Measurements from ENCODE around the gene PURB.
"Not testable (repeated sequence)": the region's sequence is repeated elsewhere in the genome, so short reads cannot be mapped to it uniquely, and the experiment has no call there.

PURB gene

DNA sequence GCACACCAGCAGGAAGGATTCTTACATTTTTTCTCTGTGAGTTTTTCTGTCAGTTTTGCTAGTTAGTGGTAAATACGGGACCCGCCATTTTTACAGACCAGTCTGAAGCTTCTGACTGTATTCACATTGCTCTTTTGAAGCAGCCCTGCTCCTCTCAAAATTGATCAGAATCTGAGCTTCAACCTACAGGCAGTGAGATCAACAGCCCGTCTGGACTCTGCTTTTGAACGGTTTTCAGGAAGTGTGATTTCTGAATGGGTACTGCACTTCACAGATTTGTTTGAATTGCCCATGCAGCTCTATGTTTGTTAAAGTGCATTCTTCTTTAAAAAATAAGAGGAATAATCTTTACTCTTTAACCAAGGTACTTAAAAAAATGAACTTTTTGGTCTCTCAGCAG is 8.9 kb downstream of the PURB start:
- no peaks in the 10 kb centered on the region for H3K4me1 ChIP-seq (ENCODE audit: control insufficient read depth, insufficient read depth, low read length)
- no peak overlapping the region for H3K27ac ChIP-seq (ENCODE audit: low read depth, low read length)
- no peak overlapping the region for H3K9ac ChIP-seq (ENCODE audit: low read depth, low read length)
- H3K9me3 ChIP-seq (ENCODE audit: control insufficient read depth, insufficient read depth, low read length): peaks cover 4% of the 10 kb centered on the region; the same call in 1 of the 2 replicates
- no peak overlapping the region for H3K4me3 ChIP-seq (ENCODE audit: low read depth, low read length)
- no peaks in the 10 kb centered on the region for H3K27me3 ChIP-seq (ENCODE audit: control insufficient read depth, insufficient read depth, low read length)
- peaks cover 12% of the 10 kb centered on the region for H3K36me3 ChIP-seq (ENCODE audit: control insufficient read depth, insufficient read depth, low read length)

DNA sequence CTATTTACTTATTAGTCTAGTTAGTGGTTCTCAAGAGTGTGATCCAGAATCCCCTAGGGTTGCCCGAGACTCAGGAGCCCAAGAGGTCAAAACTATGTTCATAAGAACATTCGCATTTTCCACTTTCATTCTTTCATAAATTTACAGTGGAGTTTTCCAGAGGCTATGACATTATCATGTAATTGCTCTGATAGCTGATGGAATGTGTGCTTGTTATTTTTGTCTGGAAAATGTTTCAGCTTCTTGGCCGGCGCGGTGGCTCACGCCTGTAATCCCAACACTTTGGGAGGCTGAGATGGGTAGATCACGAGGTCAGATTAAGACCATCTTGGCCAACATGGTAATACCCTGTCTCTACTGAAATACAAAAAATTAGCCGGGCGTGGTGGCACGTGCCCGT is 10.1 kb downstream of the PURB start:
- Histone ChIP-seq H3K4me3 (ENCODE audit: low read depth, low read length) (no peak overlapping the region), H3K9ac (ENCODE audit: low read depth, low read length) (no peak overlapping the region), H3K27me3 (ENCODE audit: control insufficient read depth, insufficient read depth, low read length) (no peaks in the 10 kb centered on the region), H3K36me3 (ENCODE audit: control insufficient read depth, insufficient read depth, low read length) (peaks cover under 1% of the 10 kb centered on the region), H3K27ac (ENCODE audit: low read depth, low read length) (no peak overlapping the region), H3K9me3 (ENCODE audit: control insufficient read depth, insufficient read depth, low read length) (peaks cover 4% of the 10 kb centered on the region; the same call in 1 of the 2 replicates), H3K4me1 (ENCODE audit: control insufficient read depth, insufficient read depth, low read length) (no peaks in the 10 kb centered on the region)

DNA sequence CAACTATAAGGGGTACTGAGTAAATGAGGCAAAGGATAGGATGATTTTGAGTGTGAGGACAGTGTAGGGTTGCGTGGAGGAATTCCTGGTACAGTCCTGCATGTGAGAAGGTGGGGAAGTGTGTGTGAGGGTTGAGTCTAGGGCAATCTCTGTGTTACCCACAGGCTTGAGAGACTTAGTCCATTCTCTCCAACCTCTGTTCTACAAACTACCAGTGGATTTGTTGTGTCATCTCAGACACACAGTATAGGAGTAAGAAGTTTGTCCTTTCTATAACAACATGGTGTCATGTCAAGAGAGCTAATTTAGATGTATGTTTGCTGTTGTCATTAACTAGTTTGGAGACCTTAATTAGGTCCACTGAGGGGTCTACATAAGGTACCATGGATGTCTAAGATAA is 12.5 kb downstream of the PURB start:
- H3K27ac ChIP-seq (ENCODE audit: low read depth, low read length): no peak overlapping the region
- no peaks in the 10 kb centered on the region for H3K27me3 ChIP-seq (ENCODE audit: control insufficient read depth, insufficient read depth, low read length)
- H3K4me1 ChIP-seq (ENCODE audit: control insufficient read depth, insufficient read depth, low read length): no peaks in the 10 kb centered on the region
- H3K9ac ChIP-seq (ENCODE audit: low read depth, low read length): no peak overlapping the region
- H3K36me3 ChIP-seq (ENCODE audit: control insufficient read depth, insufficient read depth, low read length): no peaks in the 10 kb centered on the region
- H3K4me3 ChIP-seq (ENCODE audit: low read depth, low read length): no peak overlapping the region
- peaks cover 9% of the 10 kb centered on the region for H3K9me3 ChIP-seq (ENCODE audit: control insufficient read depth, insufficient read depth, low read length)

DNA sequence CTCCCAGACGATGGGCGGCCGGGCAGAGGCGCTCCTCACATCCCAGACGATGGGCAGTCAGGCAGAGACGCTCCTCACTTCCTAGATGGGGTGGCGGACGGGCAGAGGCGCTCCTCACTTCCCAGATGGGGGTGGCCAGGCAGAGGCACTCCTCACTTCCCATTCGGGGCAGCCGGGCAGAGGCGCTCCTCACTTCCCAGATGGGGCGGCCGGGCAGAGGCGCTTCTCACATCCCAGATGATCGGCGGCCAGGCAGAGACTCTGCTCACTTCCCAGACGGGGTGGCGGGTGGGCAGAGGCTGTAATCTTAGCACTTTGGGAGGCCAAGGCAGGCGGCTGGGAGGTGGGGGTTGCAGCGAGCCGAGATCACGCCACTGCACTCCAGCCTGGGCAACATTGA is 13.4 kb downstream of the PURB start:
- not testable (repeated sequence) for H3K4me3 ChIP-seq (ENCODE audit: low read depth, low read length); H3K27ac ChIP-seq (ENCODE audit: low read depth, low read length); H3K36me3 ChIP-seq (ENCODE audit: control insufficient read depth, insufficient read depth, low read length)

DNA sequence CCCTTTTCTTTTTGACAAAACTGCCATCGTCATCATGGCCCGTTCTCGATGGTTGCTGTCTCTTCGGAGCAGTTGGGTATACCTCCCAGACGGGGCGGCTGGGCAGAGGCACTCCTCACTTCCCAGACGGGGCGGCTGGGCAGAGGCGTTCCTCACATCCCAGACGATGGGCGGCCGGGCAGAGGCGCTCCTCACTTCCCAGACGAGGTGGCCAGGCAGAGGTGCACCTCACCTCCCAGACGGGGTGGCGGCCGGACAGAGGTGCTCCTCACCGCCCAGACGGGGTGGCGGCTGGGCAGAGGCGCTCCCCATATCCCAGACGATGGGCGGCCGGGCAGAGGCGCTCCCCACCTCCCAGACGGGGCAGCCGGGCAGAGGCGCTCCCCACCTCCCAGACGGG is 14.6 kb downstream of the PURB start:
- not testable (repeated sequence) for H3K4me3 ChIP-seq (ENCODE audit: low read depth, low read length); H3K9ac ChIP-seq (ENCODE audit: low read depth, low read length); H3K27me3 ChIP-seq (ENCODE audit: control insufficient read depth, insufficient read depth, low read length); H3K27ac ChIP-seq (ENCODE audit: low read depth, low read length); H3K36me3 ChIP-seq (ENCODE audit: control insufficient read depth, insufficient read depth, low read length); H3K9me3 ChIP-seq (ENCODE audit: control insufficient read depth, insufficient read depth, low read length); H3K4me1 ChIP-seq (ENCODE audit: control insufficient read depth, insufficient read depth, low read length)

More for the DNA sequence above, 13.4 kb downstream of the PURB start:
- not testable (repeated sequence) for H3K9ac ChIP-seq (ENCODE audit: low read depth, low read length); H3K27me3 ChIP-seq (ENCODE audit: control insufficient read depth, insufficient read depth, low read length); H3K4me1 ChIP-seq (ENCODE audit: control insufficient read depth, insufficient read depth, low read length); H3K9me3 ChIP-seq (ENCODE audit: control insufficient read depth, insufficient read depth, low read length)

DNA sequence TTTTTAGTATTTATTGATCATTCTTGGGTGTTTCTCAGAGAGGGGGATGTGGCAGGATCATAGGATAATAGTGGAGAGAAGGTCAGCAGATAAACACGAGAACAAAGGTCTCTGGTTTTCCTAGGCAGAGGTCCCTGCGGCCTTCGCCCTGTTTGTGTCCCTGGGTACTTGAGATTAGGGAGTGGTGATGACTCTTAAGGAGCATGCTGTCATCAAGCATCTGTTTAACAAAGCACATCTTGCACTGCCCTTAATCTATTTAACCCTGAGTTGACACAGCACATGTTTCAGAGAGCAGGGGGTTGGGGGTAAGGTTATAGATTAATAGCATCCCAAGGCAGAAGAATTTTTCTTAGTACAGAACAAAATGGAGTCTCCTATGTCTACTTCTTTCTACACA is 15.0 kb downstream of the PURB start:
- not testable (repeated sequence) for H3K36me3 ChIP-seq (ENCODE audit: control insufficient read depth, insufficient read depth, low read length); H3K27me3 ChIP-seq (ENCODE audit: control insufficient read depth, insufficient read depth, low read length); H3K27ac ChIP-seq (ENCODE audit: low read depth, low read length); H3K9me3 ChIP-seq (ENCODE audit: control insufficient read depth, insufficient read depth, low read length); H3K4me1 ChIP-seq (ENCODE audit: control insufficient read depth, insufficient read depth, low read length); H3K4me3 ChIP-seq (ENCODE audit: low read depth, low read length); H3K9ac ChIP-seq (ENCODE audit: low read depth, low read length)

DNA sequence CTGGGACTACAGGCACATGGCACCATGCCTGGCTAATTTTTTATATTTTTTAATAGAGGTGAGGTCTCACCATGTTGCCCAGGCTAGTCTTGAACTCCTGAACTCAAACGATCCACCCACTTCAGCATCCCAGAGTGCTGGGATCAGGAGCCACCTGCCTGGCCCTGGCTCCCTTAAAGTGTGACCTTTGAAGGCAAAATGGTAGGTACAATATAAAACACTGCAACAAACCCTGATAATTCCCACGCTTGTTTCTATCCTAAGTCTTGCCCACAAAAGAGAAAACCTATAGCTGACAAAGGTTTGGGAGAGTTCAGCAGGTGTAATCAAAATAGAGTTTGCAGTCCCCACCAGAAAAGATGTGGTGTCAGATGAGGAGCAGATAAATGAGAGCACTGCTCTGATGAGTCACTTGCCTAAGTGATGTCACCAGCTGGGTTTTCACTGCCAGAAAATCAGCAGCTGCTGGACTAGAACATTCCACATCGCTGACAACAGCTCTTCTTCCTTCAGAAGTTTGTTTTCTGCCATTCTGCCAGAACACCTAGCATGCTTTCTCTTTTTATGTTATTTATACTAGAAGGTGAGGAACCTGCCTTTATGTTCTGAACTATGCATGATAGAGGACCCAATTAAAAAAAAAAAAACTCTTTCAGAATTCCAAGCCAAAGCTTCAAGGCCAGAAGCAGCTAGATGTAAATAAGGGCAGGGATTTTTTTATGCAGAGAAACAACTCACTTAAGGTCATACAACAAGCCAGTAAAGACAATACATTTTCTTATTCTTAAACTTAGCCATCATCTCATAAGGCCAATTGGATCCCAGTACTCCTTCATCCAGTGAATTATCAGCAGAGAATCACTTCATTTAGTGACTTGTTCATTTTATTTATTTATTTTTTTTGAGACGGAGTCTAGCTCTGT is 18.0 kb downstream of the PURB start:
- Histone ChIP-seq H3K27me3 (ENCODE audit: control insufficient read depth, insufficient read depth, low read length) (no peaks in the 10 kb centered on the region), H3K4me1 (ENCODE audit: control insufficient read depth, insufficient read depth, low read length) (no peaks in the 10 kb centered on the region), H3K27ac (ENCODE audit: low read depth, low read length) (no peak overlapping the region), H3K4me3 (ENCODE audit: low read depth, low read length) (no peak overlapping the region), H3K9ac (ENCODE audit: low read depth, low read length) (no peak overlapping the region), H3K9me3 (ENCODE audit: control insufficient read depth, insufficient read depth, low read length) (peaks cover 5% of the 10 kb centered on the region; the same call in 1 of the 2 replicates), H3K36me3 (ENCODE audit: control insufficient read depth, insufficient read depth, low read length) (no peaks in the 10 kb centered on the region)

DNA sequence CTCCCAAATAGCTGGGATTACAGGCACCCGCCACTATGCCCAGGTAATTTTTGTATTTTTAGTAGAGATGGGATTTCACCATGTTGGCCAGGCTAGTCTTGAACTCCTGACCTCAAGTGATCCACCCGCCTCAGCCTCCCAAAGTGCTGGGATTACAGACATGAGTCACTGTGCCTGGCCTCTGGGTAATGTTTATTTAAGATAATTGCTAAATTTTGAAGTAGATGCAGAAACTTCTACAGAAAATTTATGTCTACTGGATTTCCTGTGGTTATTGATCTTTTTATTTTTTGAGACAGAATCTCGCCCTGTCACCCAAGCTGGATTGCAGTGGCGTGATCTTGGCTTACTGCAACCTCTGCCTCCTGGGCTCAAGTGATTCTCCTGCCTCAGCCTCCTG is 23.4 kb downstream of the PURB start:
- H3K9me3 ChIP-seq (ENCODE audit: control insufficient read depth, insufficient read depth, low read length); H3K4me3 ChIP-seq (ENCODE audit: low read depth, low read length); H3K27ac ChIP-seq (ENCODE audit: low read depth, low read length); H3K36me3 ChIP-seq (ENCODE audit: control insufficient read depth, insufficient read depth, low read length); H3K4me1 ChIP-seq (ENCODE audit: control insufficient read depth, insufficient read depth, low read length); H3K9ac ChIP-seq (ENCODE audit: low read depth, low read length); H3K27me3 ChIP-seq (ENCODE audit: control insufficient read depth, insufficient read depth, low read length): not testable (repeated sequence)

DNA sequence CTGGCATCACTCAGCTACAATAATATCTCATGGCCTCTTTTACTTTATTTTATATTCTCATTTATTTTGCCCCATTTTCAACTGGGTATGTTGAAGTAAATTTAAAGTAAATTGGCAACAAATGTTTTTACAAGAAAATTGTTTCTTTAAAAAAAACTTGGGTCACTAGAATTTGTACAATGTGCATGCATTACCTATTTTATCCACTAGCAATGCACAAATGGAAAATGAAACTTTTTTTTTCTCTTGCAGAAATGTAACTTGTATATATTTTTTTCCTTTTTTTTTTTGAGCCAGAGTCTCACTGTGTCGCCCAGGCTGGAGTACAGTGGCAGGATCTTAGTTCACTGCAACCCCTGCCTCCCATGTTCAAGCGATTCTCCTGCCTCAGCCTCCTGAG is 27.2 kb downstream of the PURB start:
- Histone ChIP-seq H3K9me3 (ENCODE audit: control insufficient read depth, insufficient read depth, low read length) (no peaks in the 10 kb centered on the region), H3K36me3 (ENCODE audit: control insufficient read depth, insufficient read depth, low read length) (no peaks in the 10 kb centered on the region), H3K4me1 (ENCODE audit: control insufficient read depth, insufficient read depth, low read length) (no peaks in the 10 kb centered on the region)

DNA sequence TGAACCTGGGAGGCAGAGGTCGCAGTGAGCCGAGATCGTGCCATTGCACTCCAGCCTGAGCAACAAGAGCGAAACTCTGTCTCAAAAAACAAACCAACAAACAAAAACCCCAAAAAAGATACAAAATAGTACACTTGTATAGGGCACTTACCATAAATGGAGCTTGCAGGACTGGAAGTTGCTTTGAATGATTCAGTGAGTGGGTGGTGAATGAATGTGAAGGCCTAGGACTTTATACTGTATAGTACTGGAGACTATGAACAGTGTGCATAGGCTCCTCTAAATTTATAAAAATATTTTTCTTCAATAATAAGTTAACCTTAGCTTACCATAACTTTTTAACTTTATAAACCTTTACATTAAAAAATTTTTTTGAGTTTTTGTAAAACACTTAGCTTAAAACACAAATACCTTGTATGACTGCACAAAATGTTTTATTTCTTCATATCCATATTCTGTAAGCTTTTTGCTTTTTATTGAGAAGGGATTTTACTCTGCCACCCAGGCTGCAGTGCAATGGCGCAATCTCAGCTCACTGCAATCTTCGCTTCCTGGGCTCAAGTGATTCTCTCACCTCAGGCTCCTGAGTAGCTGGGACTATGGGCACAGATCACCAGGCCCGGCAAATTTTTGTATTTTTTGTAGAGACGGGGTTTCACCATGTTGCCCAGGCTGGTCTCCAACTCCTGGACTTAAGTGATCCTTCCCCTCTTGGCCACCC is 30.5 kb downstream of the PURB start:
- Histone ChIP-seq H3K4me1 (ENCODE audit: control insufficient read depth, insufficient read depth, low read length) (no peaks in the 10 kb centered on the region), H3K9ac (ENCODE audit: low read depth, low read length) (no peak overlapping the region)

More for the DNA sequence above, 27.2 kb downstream of the PURB start:
- Histone ChIP-seq H3K27me3 (ENCODE audit: control insufficient read depth, insufficient read depth, low read length) (no peaks in the 10 kb centered on the region), H3K27ac (ENCODE audit: low read depth, low read length) (no peak overlapping the region), H3K9ac (ENCODE audit: low read depth, low read length) (no peak overlapping the region), H3K4me3 (ENCODE audit: low read depth, low read length) (no peak overlapping the region)

DNA sequence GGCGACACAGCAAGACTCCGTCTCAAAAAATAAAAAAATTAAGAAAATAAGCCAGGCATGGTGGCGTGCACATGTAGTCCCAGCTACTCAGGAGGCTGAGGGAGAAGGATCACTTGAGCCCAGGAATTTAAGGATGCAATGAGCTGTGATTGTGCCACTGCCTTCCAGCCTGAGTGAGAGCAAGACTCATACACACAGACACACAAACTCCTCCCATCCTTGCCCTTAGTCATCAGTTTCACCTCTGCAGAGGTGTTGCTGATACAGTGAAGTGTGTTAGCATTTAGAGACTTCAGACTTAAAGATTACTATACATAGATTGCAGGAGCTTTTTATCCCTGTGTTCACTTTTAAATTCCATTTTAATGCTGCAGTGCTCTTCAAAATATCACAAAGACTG is 31.9 kb downstream of the PURB start:
- Histone ChIP-seq H3K27ac (ENCODE audit: low read depth, low read length) (no peak overlapping the region), H3K27me3 (ENCODE audit: control insufficient read depth, insufficient read depth, low read length) (no peaks in the 10 kb centered on the region), H3K4me1 (ENCODE audit: control insufficient read depth, insufficient read depth, low read length) (no peaks in the 10 kb centered on the region), H3K36me3 (ENCODE audit: control insufficient read depth, insufficient read depth, low read length) (no peaks in the 10 kb centered on the region), H3K9me3 (ENCODE audit: control insufficient read depth, insufficient read depth, low read length) (no peaks in the 10 kb centered on the region), H3K4me3 (ENCODE audit: low read depth, low read length) (no peak overlapping the region), H3K9ac (ENCODE audit: low read depth, low read length) (no peak overlapping the region)

More for the DNA sequence above, 30.5 kb downstream of the PURB start:
- Histone ChIP-seq H3K36me3 (ENCODE audit: control insufficient read depth, insufficient read depth, low read length) (no peaks in the 10 kb centered on the region), H3K27me3 (ENCODE audit: control insufficient read depth, insufficient read depth, low read length) (no peaks in the 10 kb centered on the region), H3K27ac (ENCODE audit: low read depth, low read length) (no peak overlapping the region), H3K4me3 (ENCODE audit: low read depth, low read length) (no peak overlapping the region), H3K9me3 (ENCODE audit: control insufficient read depth, insufficient read depth, low read length) (no peaks in the 10 kb centered on the region)
